ENCODE measurements around the gene LRRC37A2.
"Not testable (repeated sequence)": the region's sequence is repeated elsewhere in the genome, so short reads cannot be mapped to it uniquely, and the experiment has no call there.

LRRC37A2 gene

GRCh38 chr17:46598344-46598931, 86.2 kb downstream of the LRRC37A2 start:
- DNase-seq = not testable (repeated sequence)

- not testable (repeated sequence) for DNase-seq
Observed at GRCh38 chr17:46600767-46601166, 88.5 kb downstream of the LRRC37A2 start.

- DNase-seq = not testable (repeated sequence)
Observed at GRCh38 chr17:46603125-46603524, 90.9 kb downstream of the LRRC37A2 start.

Measured in EL (cell line).